CD14-positive monocyte (primary cell): ENCODE measurements around the gene FBXL17. TPM values are rescaled to one million over a fixed set of nuclear protein-coding genes. Genes with fewer than 3 reads are reported as not detected.

Source experiments
- DNase-seq, 3 donors: peaks; one replicate each; pipeline ENCODE4 v3.0.0-alpha.2; 2011 to 2022
- H2AFZ ChIP-seq: 2 replicates; pipeline ENCODE4 v1.6.0; 2012; ENCODE audit warnings: mild to moderate bottlenecking, low read depth, low read length, inconsistent platforms; ENCODE audit not compliant: insufficient read depth, poor library complexity, severe bottlenecking
- H3K27ac ChIP-seq, 2 donors: 1 replicate in 1 of 2; 2 replicates in 1 of 2; pipeline ENCODE4 v1.5.1; 2012 to 2013; ENCODE audit warnings: low read length in 2 of 2, control low read depth in 1 of 2, inconsistent platforms in 1 of 2, low read depth in 1 of 2, mild to moderate bottlenecking in 1 of 2
- H3K27me3 ChIP-seq, 2 donors: one replicate each; pipeline versions ENCODE4 v1.6.0 to v1.6.1; 2011 to 2013; ENCODE audit warnings: low read length in 2 of 2; ENCODE audit not compliant: control insufficient read depth in 2 of 2, insufficient read depth in 2 of 2
- H3K36me3 ChIP-seq, 2 donors: replicated peaks in 1 of 2; 1 replicate in 1 of 2; 2 replicates in 1 of 2; pipeline versions ENCODE4 v1.5.1 to v1.6.1; 2012 to 2013; ENCODE audit warnings: low read length in 2 of 2, control low read depth in 1 of 2, inconsistent platforms in 1 of 2, mild to moderate bottlenecking in 1 of 2; ENCODE audit not compliant: insufficient read depth in 2 of 2, control insufficient read depth in 1 of 2
- H3K4me1 ChIP-seq, 2 donors: 1 replicate in 1 of 2; 2 replicates in 1 of 2; pipeline versions ENCODE4 v1.5.1 to v1.6.1; 2012 to 2013; ENCODE audit warnings: low read length in 2 of 2, control low read depth in 1 of 2, inconsistent platforms in 1 of 2, mild to moderate bottlenecking in 1 of 2, moderate library complexity in 1 of 2; ENCODE audit not compliant: insufficient read depth in 2 of 2, control insufficient read depth in 1 of 2
- H3K4me2 ChIP-seq: replicated peaks from 2 replicates; pipeline ENCODE3; 2012; ENCODE audit warnings: low read length, moderate library complexity, mild to moderate bottlenecking; ENCODE audit not compliant: poor library complexity, severe bottlenecking; ENCODE audit errors: extremely low read depth
- H3K4me3 ChIP-seq, 3 experiments: fragments of 200-600 bp in 1 of 3; sonication (generic) in 1 of 3; replicated peaks in 1 of 3; 1 replicate in 2 of 3; 2 replicates in 1 of 3; pipeline ENCODE4 v1.5.1; 2011 to 2013; ENCODE audit warnings: low read length in 3 of 3, mild to moderate bottlenecking in 3 of 3, control low read depth in 2 of 3, low read depth in 2 of 3, inconsistent platforms in 1 of 3, moderate library complexity in 1 of 3
- H3K79me2 ChIP-seq: 2 replicates; pipeline ENCODE4 v1.6.0; 2012; ENCODE audit warnings: mild to moderate bottlenecking, control low read depth, inconsistent platforms, low read length, moderate library complexity; ENCODE audit not compliant: insufficient read depth
- H3K9ac ChIP-seq: 2 replicates; pipeline ENCODE4 v1.6.0; 2017; ENCODE audit warnings: low read length, mild to moderate bottlenecking; ENCODE audit not compliant: insufficient read depth, poor library complexity, severe bottlenecking
- H3K9me3 ChIP-seq, 2 donors: replicated peaks in 1 of 2; 1 replicate in 1 of 2; 2 replicates in 1 of 2; pipeline versions ENCODE4 v1.5.1 to v1.6.1; 2012 to 2013; ENCODE audit warnings: low read length in 2 of 2, control low read depth in 1 of 2; ENCODE audit not compliant: control insufficient read depth in 1 of 2, insufficient read depth in 1 of 2
- H4K20me1 ChIP-seq: 2 replicates; pipeline ENCODE4 v1.6.0; 2012; ENCODE audit warnings: mild to moderate bottlenecking, low read length, control low read depth, moderate library complexity; ENCODE audit not compliant: insufficient read depth
- H3K27ac Mint-ChIP-seq, 7 donors: one replicate each; pipeline ENCODE4 v1.8.0; 2020; ENCODE audit warnings: mild to moderate bottlenecking in 7 of 7, mixed read lengths in 7 of 7, moderate library complexity in 6 of 7, inconsistent platforms in 2 of 7
- H3K27me3 Mint-ChIP-seq, 3 donors: one replicate each; pipeline ENCODE4 v1.8.0; 2021 to 2022; ENCODE audit warnings: low read depth in 3 of 3, mild to moderate bottlenecking in 3 of 3, mixed read lengths in 3 of 3, moderate library complexity in 3 of 3, inconsistent platforms in 1 of 3
- H3K36me3 Mint-ChIP-seq, 2 donors: one replicate each; pipeline ENCODE4 v1.8.0; 2020; ENCODE audit warnings: mixed read lengths in 2 of 2, inconsistent platforms in 1 of 2, mild to moderate bottlenecking in 1 of 2
- H3K4me1 Mint-ChIP-seq: one replicate; pipeline ENCODE4 v1.8.0; 2020; ENCODE audit warnings: mild to moderate bottlenecking, mixed read lengths
- H3K4me3 Mint-ChIP-seq, 2 donors: one replicate each; pipeline ENCODE4 v1.8.0; 2020; ENCODE audit warnings: mild to moderate bottlenecking in 2 of 2, mixed read lengths in 2 of 2, moderate library complexity in 1 of 2
- H3K9me3 Mint-ChIP-seq, 7 donors: one replicate each; pipeline ENCODE4 v1.8.0; 2020 to 2022; ENCODE audit warnings: mixed read lengths in 7 of 7, mild to moderate bottlenecking in 6 of 7, moderate library complexity in 6 of 7, inconsistent platforms in 2 of 7
- CTCF ChIP-seq: fragments of 200-600 bp; IDR thresholded peaks from one replicate; pipeline ENCODE4 v1.8.0; 2022; ENCODE audit warnings: antibody characterized with exemption, mild to moderate bottlenecking
- WGBS: methylation state at CpG from one replicate; pipeline ENCODE4 v1.1.5; 2013; ENCODE audit warnings: missing lambda C conversion rate; ENCODE audit not compliant: insufficient coverage; 5-methylcytosine and 5-hydroxymethylcytosine counted together
- intact Hi-C, 2 donors: fragments of 100-400 bp; cut with micrococcal nuclease; formaldehyde crosslinking; loops; one replicate each; pipeline versions ENCODE4 v1.15.0 to v1.15.1; 2023
- polyA plus RNA-seq, 3 donors: library from polyadenylated mRNA; depleted of rRNA in 1 of 3; unstranded in 2 of 3; stranded (reverse) in 1 of 3; fragments of 300-500 nt in 2 of 3; fragments of >200 nt in 1 of 3; fragmentation: Illumina TruSeq in 2 of 3; gene quantifications; 1 replicate in 2 of 3; 2 replicates in 1 of 3; pipeline ENCODE4 v1.2.3, GENCODE V29; 2012 to 2021

FBXL17 gene
- polyA plus RNA-seq, 3 donors: 1.5 to 6.6 (median 2.0) TPM

- no CpG with 5 or more reads among the region's 5 CpGs for WGBS
- no peaks in the 10 kb centered on the region for H4K20me1 ChIP-seq
- Mint-ChIP-seq H3K9me3 (peaks cover 0 to 4% (median 2%) of the 10 kb centered on the region in 7 donors), H3K4me1 (no peaks in the 10 kb centered on the region), H3K4me3 (no peak overlapping the region), H3K27ac (no peak overlapping the region), H3K27me3 (peaks cover 0 to 6% (median 2%) of the 10 kb centered on the region in 3 donors), H3K36me3 (no peaks in the 10 kb centered on the region)
- H3K36me3 ChIP-seq: no peaks in the 10 kb centered on the region
- DNase-seq: no peak
- H3K4me3 ChIP-seq: no peak overlapping the region
- H3K4me2 ChIP-seq: no peak overlapping the region
- intact Hi-C loops: no loop called here
- no peak for TF ChIP-seq CTCF
- no peaks in the 10 kb centered on the region for H3K4me1 ChIP-seq
- no peak overlapping the region for H2AFZ ChIP-seq
- H3K9ac ChIP-seq: no peak overlapping the region
- H3K9me3 ChIP-seq: no peaks in the 10 kb centered on the region
- H3K27me3 ChIP-seq: no peaks in the 10 kb centered on the region
- no peak overlapping the region for H3K27ac ChIP-seq
- no peaks in the 10 kb centered on the region for H3K79me2 ChIP-seq
Observed at GRCh38 chr5:107849118-107849517, 532.8 kb downstream of the FBXL17 start.

- no peaks in the 10 kb centered on the region for H4K20me1 ChIP-seq
- no peaks in the 10 kb centered on the region for H3K79me2 ChIP-seq
- H3K27ac Mint-ChIP-seq: no peak overlapping the region
- TF ChIP-seq CTCF: no peak
- no peak overlapping the region for H2AFZ ChIP-seq
- no peaks in the 10 kb centered on the region for H3K27me3 ChIP-seq
- no peak overlapping the region for H3K4me3 Mint-ChIP-seq
- H3K27me3 Mint-ChIP-seq: peaks cover 0 to 3% (median 0%) of the 10 kb centered on the region in 3 donors
- H3K9me3 Mint-ChIP-seq: peaks cover 3 to 16% (median 11%) of the 10 kb centered on the region in 7 donors
- peaks cover 0 to 2% of the 10 kb centered on the region in 2 donors for H3K9me3 ChIP-seq
- no peaks in the 10 kb centered on the region for H3K36me3 Mint-ChIP-seq
- no peaks in the 10 kb centered on the region for H3K4me1 ChIP-seq
- no peak overlapping the region for H3K4me3 ChIP-seq
- H3K4me1 Mint-ChIP-seq: no peaks in the 10 kb centered on the region
- no peak overlapping the region for H3K27ac ChIP-seq
- H3K4me2 ChIP-seq: no peak overlapping the region
- 67% methylated on average over 1 of the region's 4 CpGs for WGBS
- H3K36me3 ChIP-seq: no peaks in the 10 kb centered on the region
- no peak for DNase-seq
- no peak overlapping the region for H3K9ac ChIP-seq
- intact Hi-C loops: no loop called here
Observed at GRCh38 chr5:107840592-107840991, 541.3 kb downstream of the FBXL17 start.
